GM19467 (cell line): Measurements from ENCODE around the gene TBCC.
"Not testable (repeated sequence)": the region's sequence is repeated elsewhere in the genome, so short reads cannot be mapped to it uniquely, and the experiment has no call there.

Experiments
- ATAC-seq: cut with Tn5 transposase; IDR thresholded peaks from one replicate; pipeline ENCODE4 v1.9.1; 2021; ENCODE audit warnings: mild to moderate bottlenecking, moderate library complexity; ENCODE audit not compliant: unreplicated experiment

TBCC gene

GRCh38 chr6:42733867-42734481, 11.9 kb downstream of the TBCC start:
- ATAC-seq, result not testable (repeated sequence)

GRCh38 chr6:42729731-42730130, 16.2 kb downstream of the TBCC start:
- no peak for ATAC-seq

GRCh38 chr6:42727627-42728026, 18.3 kb downstream of the TBCC start:
- ATAC-seq, result no peak

- no peak for ATAC-seq
Observed at GRCh38 chr6:42727087-42727611, 18.8 kb downstream of the TBCC start.

GRCh38 chr6:42726485-42727086, 19.3 kb downstream of the TBCC start:
- ATAC-seq, result no peak

DNA sequence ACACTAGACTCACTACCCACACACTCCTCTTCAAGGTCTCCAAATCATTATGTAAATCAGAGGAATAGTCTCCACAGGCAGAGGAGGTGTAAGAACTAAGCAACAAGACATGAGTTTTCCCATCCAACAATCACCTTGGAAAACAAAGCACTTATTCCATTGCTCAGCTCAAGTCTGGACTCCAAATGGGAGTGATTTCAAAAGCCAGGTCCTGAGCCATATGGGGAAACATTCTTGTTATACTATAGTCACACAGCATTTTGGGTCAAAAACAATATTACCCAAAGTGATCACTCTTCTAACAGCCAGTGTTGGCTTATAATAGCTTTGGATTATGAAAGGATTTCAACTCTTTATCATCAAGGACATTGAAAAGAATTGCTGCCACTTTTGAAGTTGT, 19.9 kb downstream of the TBCC start:
- no peak for ATAC-seq

DNA sequence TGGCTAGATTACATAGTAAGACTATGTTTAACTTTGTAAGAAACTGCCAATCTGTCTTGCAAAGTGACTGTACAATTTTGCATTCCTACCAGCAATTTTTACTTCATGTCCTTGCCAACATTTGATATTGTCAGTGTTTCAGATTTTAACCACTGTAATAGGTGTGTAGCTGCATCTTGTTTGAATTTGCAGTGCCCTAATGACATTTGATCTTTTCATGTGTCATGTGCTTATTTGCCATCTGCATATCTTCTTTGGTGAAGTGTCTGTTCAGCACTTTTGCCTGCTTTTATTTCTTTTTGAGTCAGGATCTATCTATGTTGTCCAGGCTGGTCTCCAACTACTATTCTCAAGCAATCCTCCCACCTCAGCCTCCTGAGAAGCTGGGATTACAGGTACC, 21.1 kb downstream of the TBCC start:
- no peak for ATAC-seq

DNA sequence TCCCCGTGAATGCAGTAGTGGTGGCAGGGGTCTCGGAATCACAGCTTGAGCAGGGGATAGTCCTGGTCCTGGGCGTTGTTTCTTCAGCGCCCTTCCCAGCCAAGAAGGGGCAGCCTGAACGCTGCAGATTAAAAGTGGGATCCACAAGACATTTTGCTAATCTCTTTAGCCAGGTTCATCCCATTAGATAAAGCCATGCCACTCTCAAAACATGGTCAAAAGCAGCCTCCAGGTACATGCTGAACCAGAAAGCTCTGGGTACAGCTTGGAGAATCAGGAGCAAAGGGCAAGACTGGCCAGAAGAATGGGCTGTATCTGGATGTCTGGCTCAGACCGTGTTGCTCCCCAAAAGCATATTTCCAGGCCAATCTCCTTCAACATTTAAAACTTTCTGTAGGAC, 23.4 kb downstream of the TBCC start, which contains the start of gene PRPH2:
Gene PRPH2, minus strand, starts transcription at position 101 of the 400 bp plus-strand sequence. CDS start 263 bp downstream, outside the sequence.
- ATAC-seq, result no peak

DNA sequence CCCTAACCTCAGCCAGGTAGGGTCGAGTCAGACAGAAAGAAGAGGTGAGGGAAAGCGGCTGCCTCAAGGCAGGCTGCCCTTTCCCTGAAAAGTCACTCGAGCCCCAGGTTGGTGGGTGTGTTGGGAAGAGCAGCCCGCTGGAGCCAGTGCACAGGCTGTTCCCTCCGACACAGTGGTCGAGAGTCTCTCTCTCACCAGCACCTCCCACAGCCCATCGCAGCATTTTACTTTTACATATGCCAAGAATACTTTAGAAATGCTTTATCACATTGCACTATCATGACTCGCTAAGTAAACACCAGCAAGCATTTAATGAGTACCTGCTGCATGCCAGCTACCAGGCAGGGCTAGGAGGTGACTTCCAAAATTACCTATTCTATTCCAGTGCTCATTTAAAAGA, 25.2 kb downstream of the TBCC start:
- no peak for ATAC-seq

DNA sequence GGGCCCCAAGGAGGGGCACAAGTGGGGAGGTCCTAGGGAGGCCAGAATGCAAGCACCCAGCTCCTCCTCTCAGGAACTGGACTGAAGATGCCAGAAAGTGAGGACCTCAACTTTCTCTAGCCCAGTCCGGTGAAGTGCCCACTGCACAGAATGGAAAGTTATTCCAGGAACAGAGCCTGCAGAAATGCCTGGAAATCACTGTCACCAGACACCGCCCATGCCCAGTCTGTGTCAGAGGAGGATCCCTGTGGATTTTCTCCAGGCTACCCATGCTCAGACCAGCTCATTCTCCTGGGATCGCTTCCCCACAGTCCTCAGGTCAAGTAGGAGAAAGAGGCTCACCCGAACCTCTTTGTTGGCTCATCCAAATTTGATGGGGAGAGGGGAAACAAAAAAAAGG, 30.0 kb downstream of the TBCC start:
- no peak for ATAC-seq

- ATAC-seq, result no peak
Observed at GRCh38 chr6:42714098-42714761, 31.7 kb downstream of the TBCC start.

DNA sequence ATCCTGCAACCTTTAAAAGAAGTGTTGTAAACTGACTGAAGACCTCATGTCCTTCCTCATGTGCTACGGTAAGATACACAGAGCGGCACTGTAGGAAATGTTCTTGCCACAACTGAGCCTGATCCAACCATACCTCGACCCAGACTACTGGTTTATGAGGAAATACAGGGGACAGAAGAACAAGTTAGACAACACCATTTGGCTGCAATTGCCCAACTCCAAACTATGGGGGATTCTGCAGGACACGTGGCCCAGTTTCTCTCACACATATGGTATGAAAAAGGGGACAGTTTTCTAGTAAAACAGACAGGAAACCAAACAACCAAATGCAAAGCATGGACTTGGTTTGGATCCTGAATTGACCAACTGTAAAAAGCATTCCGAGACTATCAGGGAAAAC, 34.0 kb downstream of the TBCC start:
- no peak for ATAC-seq

- ATAC-seq, result no peak
Observed at GRCh38 chr6:42710316-42710715, 35.6 kb downstream of the TBCC start.

GRCh38 chr6:42709871-42710270, 36.0 kb downstream of the TBCC start:
- ATAC-seq, result no peak

DNA sequence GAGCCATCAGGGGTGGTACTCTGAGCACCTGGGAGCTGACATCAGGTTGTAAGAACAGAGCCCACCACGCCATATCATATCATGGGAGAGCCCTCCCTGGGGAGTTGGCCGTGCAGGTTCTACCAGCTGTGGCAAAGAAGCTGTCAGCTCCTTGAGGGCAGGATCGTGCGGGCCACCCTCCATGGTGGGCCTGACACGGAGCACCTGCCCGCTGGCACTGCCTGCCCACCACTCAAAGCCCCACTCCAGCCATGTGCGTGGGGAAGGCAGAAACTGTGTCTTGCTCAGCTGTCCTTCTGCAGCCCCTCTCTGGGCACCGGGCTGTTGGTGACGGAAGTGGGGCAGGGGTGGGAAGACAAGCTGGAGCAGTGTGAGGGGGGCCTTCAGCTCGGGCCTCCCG, 37.8 kb downstream of the TBCC start:
- ATAC-seq, result no peak

- no peak for ATAC-seq
Observed at GRCh38 chr6:42707595-42707994, 38.3 kb downstream of the TBCC start.

GRCh38 chr6:42704937-42705374, 40.9 kb downstream of the TBCC start:
- ATAC-seq, result no peak

- ATAC-seq, result no peak
Observed at GRCh38 chr6:42704251-42704936, 41.5 kb downstream of the TBCC start.

DNA sequence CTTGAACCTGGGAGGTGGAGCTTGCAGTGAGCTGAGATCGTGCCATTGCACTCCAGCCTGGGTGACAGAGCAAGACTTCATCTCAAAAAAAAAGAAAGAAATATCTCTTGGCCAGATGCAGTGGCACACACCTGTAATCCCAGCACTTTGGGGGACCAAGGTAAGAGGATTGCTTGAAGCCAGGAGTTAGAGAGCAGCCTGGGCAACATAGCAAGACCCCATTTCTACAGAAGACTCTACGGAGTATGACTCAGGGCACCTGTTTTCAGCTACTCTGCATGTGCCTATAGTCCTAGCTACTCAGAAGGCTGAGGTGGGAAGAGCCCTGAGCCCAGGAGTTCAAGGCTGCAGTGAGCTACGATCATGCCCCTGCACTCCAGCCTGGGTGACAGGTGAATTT, 43.1 kb downstream of the TBCC start:
- ATAC-seq, result not testable (repeated sequence)

GRCh38 chr6:42702200-42702599, 43.7 kb downstream of the TBCC start:
- no peak for ATAC-seq

- no peak for ATAC-seq
Observed at GRCh38 chr6:42698217-42698616, 47.7 kb downstream of the TBCC start.
